HG03025 (cell line): ENCODE results near the gene TRIM61.

Experiments
- ATAC-seq: cut with Tn5 transposase; IDR thresholded peaks from one replicate; pipeline ENCODE4 v1.9.1; 2021; ENCODE audit warnings: mild to moderate bottlenecking, moderate library complexity; ENCODE audit not compliant: unreplicated experiment, low FRiP score

The TRIM61 gene

GRCh38 chr4:164918956-164919355 lies 58.5 kb downstream of the TRIM61 start:
- no peak for ATAC-seq
